ENCODE measurements around the gene VSIG10L2.
A peak's percentile ranks its signal among the peaks of the same experiment; 100 is the strongest.

Gene VSIG10L2

DNA sequence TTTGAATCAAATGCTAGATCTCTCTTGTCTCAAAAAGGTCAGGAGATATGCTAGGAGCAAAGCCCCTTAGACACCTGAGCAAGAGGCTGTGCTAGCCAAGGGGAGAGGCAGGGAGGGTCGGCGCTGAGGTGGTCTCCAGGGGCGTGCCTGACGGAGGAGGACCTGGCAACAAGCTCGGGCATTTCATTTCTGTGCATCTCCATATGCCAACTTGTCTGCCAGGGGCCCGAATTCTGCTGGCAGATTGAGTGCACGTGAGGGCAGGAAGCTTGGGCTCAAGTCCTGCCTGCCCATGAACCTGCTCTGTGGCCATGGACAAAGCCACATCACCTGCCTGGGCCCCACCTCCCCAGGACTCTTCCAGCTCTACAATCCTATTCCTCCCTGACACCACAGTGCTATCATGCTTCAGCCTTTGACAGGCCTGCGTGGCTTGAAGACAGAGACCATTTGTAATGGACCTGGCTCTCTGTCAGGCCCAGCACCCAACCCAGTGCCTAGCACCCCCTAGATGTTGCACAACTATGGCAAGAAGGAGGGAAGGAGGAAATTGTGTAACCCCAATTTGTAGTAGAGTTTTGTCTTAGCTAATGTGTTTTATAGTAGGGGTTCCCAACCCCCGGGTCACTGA is 16.3 kb upstream of the VSIG10L2 start:
- DNase-seq (ENCODE audit: low spot score), result no peak

DNA sequence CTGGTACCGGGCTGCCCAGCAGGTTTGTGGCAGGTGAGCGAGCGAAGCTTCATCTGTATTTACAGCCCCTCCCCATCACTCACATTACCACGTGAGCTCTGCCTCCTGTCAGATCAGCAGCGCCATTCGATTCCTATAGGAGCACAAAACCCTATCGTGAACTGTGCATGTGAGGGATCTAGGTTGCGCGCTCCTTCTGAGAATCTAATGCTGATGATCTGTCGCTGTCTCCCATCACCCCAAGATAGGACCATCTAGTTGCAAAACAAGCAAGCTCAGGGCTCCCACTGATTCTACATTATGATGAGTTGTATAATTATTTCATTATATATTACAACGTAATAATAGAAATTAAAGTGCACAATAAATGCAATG is 15.8 kb upstream of the VSIG10L2 start:
- DNase-seq (ENCODE audit: low spot score), result no peak

DNA sequence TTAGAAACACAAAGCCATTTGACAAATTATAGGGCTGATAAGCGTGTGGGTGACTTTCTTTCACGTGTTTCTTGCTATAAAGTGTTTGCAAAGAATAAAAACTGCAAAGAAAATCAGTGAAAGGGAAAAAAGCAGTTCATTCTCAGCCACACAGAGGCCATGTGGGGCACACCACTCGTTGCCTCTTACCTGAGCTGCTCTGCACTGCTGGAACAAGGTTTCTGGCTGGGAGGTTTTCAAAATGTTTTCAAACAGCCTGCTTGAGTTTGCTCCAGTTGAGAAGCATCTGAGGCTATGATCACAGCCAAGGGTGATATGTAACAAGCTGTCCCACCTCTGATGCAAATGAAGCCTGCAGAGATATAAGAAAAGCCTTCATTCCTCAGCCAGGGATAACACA is 14.7 kb upstream of the VSIG10L2 start:
- no peak for DNase-seq (ENCODE audit: low spot score)

DNA sequence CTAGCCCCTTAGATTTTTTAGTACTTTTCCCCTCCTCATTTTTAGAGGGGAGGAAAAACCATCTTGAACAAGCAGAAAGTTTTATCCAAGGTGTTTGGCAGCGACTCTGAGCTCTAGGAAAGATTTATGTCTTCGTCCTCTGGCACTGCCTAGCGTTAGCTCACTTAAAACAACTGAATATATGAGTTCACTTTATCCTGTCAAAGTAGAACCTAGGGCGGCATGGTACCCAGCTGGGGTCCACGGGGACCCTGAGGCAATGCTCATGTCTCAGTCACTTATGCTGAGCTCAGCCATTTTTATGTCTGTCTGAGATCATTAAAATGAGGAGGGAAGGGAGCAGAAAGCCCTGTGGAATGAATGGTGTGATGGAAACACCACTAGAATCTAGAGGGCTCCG is 14.2 kb upstream of the VSIG10L2 start:
- DNase-seq (ENCODE audit: low spot score), result no peak

DNA sequence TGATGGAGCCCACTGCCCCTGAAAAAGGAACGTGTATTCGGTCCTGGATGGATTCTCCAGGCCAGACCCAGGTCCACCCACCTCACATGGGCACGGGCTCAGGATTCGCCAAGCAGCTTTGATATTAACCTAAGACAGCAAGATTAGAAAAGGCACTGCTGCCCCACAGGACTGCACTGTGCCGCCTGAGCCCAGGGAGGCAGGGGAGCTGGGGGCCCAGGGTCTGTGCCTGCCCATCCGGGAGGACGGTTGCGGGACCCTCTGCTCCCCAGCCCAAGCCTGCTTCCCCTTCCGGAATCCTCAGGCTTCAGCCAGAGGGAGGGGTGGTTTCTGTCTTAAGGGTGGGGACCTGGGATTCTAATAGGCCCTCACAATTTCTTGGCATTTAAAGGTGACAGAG is 13.5 kb upstream of the VSIG10L2 start:
- DNase-seq (ENCODE audit: low spot score), result no peak

DNA sequence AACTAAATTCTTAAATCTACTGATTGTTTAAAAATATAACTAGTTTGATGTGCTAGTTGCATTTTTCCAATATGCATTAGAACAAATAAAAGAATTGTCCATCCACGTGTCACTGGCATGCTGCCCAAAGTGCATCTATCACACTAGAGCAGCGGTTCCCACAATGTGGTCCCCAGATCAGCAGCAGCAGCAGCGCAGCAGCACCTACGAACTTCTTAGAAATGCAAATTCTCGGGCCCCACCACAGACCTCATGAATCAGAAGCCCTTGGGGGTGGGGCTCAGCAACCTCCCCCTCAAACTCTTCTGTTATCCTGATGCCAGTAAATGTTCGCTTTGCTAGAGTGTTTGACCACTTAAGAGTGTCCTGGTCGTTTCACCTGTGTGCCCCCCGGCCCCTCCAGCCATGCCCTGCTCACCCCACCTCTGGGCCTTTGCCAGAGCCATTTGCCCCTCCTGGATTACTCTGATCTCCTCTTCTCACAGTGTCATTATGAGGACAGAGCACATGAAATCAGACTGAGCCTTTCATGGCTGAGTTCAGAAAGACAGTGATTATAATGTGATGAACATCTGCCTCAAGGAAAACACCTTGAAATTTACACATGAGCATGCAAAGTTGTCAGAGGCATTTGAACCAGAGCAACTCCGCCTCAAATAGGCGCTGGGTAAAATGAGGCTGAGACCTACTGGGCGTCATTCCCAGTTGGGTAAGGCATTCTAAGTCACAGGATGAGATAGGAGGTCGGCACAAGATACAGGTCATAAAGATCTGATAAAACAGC is 12.6 kb upstream of the VSIG10L2 start:
- DNase-seq (ENCODE audit: low spot score), result no peak

DNA sequence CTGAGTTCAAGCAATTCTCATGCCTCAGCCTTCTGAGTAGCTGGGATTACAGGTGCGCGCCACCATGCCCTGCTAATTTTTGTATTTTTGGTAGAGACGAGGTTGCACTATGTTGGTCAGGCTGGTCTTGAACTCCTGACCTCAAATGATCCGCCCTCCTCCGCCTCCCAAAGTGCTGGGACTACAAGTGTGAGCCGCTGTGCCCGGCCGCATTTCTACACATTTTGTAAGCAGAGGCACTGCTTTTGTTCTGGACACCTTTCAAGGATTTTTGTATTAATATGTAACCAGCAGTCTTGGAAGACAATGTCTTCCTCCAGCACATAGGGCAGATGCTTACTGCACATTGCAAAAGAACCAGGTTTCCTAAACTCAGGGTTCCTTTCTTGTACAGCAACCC is 11.4 kb upstream of the VSIG10L2 start:
- no peak for DNase-seq (ENCODE audit: low spot score)

DNA sequence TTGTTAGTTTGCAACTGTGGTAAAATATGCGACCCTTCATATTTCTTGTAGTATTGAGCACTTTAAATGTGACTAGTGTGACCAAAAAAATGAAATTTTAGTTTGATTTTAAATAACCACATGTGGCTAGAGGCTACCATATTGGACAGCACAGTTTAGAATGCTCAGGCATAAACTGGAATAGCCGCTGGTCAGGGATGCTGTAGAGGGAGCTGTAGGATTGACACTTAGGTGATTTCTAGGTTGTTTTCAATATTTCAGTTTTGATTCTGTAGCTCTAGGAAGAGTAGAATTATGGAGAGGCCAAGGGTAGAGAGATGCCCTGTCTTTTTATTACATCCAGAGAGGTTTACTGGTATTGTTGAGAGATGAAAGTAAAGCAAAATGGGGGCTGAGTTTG is 10.8 kb upstream of the VSIG10L2 start:
- DNase-seq (ENCODE audit: low spot score), result no peak

DNA sequence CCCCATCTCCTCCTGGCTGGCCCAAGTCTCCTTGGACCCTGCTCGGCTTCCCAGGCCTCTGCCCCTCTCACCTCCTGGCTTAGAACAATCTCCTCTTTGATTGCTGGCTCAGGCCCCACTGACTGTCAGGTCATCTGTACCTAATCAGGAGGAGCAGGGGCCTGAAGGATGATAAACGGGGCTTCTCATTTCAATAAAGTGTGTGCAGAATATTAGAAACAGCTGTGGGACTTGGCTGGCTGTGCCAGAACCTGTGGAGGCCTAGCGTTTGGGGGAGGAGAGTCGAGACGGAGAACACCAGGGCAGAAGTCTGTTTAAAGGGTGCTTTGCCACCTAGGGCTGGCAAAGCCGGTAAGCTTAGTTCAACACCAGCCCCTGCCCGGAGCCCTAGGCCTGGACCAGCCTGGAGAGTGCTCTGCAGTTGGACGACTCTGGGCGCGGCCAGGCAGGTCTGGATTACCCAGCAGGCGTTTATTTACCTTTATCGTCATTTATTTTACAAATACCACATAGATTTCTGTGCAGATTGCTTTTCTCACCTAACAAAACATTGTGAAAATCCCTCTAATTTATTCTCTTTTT is 10.1 kb upstream of the VSIG10L2 start:
- DNase-seq (ENCODE audit: low spot score), result no peak

DNA sequence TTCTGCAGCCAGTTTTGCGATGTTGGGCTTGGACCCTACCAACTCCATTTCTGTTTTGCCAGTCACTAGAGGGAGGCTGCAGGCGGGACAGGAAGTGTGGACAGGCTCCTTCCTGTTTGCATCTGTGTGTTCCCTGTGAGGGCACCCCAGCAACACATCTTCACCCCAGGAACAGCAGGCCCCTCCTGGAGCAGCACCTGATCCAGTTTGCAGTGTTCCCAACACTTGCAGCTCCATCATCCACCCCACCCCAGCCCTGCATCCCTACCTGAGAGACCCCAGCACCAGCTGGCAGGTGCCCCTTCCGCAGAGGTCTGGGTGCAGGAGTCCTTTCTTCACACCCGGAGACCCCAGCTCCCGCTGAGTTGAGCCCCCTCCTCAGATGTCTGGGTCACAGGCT is 7.4 kb upstream of the VSIG10L2 start:
- DNase-seq (ENCODE audit: low spot score), result no peak

DNA sequence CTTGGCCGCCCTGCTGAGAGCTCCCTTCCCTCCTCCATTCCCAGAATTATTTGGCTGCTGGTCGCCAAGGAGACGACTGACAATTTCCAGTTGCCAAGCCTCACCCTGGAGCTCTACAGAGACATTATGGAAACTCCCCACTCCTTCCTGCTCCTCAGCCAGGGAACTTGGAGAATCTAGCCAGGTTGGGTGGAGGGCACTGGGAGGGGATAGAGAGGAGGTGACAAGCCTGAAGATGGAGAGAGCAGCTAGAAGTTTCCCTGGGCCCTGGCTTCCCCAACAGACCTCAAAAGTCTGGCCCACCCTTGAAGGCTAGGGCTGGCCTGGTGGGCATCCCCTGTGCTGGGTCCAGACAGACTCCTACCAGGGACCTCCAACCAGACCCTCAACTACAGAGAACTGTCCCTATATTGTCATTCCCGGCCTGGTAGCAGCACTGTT is 6.7 kb upstream of the VSIG10L2 start:
- DNase-seq (ENCODE audit: low spot score), result no peak

DNA sequence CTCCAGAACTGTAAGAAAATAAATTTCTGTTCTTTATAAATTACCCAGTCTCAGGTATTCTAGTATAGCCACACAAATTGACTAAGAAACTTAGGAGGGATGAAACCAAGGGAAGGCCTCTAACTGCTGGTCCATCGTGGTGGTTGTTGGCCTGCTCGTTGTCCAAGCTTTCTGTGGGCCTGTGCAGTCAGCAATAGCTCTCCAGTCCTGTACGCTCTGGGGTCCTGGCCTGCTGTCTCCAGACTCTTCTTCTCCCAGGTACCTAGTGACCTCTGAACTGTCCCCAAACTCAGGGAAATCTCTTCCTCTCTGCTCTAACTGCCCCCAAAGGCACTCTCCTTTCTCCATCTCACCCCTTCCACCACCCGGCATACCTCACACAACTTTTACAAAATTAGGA is 5.7 kb upstream of the VSIG10L2 start:
- DNase-seq (ENCODE audit: low spot score), result no peak

DNA sequence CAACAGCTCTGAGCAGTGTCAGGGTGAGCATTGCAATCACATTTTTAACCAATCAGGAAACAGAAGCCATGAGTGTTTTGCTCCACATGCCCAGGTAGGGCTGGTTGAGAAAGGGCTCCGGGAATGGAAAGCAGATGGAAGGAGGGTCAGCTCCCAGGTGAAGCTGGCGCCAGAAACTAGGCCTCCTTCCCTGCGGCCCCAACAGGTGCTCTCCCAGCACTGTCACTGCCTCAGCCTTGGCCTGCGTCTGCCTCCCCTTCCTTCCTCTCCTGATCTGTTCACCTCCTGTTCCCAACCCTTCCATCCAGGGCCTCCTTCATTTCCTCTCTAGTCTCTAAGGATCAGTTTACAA is 4.6 kb upstream of the VSIG10L2 start:
- no peak for DNase-seq (ENCODE audit: low spot score)

DNA sequence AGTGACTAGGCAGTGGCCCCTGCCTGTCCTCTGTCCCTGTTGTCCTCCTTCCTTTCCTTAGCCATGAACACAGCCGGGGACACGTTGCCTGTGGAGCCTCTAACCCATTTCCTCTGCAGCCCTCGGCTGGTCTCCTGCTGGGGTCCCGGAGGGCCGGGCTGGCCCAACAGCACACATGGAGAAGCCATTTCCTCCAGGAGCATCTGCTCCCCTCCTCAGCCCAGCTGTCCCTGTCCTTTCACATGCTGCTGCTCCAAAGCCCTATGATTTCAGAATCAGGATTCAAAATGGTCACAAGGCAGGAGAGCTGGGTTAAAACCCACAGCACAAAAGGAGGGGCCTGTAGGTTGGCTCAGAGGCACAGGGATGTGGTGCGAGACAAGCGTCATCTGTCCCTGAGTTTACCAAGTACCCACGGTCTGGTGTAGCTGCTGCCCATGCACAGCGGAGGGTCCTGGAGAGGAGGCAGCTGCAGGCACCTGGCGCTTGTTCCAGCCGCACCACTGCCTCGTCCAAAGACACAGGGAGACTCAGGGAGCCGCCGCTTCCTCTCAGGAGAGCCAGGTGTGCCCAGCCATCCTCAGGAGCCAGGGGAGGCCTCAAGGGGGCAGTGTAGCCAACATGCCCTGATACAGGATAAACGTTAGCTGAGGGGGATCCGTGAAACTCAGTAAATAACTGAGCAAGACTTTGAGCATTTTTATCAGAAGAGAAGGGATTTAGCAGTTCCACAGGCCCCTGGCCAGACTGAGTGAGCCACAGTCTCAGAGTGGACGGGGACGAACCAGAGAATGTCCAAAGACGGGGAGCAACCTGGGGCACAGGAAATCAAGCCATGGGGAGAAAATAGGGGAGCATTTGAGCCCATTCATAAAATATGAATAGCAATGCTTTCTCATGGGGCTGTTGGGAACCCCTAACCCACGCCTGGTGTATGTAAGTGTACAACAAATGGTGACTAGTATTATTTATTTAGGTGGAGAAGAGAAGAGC is 3.9 kb upstream of the VSIG10L2 start:
- peak; percentile 34 for DNase-seq (ENCODE audit: low spot score)

DNA sequence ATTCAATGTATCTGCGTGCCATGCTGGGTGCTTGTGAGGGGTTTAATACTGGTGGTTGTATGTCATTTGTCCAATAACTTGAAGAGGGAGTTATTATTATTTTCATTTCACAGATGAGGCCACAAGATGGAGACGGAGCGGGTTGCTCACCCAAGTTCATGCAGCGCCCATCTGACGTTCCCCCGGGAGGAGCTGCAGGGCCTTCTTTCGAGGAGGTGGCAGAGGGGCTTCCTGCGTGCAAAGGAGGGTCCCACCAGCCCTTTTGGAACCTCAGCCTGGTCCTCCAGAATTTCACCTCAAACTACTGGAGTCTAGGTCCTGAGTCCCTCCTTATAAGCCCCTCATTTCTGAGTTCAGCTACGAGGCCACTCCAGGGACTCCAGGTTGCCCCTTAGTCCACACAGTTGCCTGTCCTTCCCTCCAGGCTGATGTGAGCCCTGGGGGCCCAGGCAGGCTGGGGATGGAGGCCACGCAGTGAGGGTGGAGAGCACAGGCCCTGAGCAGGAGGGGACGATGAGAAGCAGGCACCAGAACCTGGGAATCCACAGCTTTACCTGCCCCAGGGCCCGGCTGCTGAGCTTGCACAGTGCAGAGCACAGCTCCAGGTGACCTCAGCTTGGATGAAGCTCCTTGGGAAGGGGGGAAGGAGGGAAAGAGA is 2.9 kb upstream of the VSIG10L2 start:
- no peak for DNase-seq (ENCODE audit: low spot score)

DNA sequence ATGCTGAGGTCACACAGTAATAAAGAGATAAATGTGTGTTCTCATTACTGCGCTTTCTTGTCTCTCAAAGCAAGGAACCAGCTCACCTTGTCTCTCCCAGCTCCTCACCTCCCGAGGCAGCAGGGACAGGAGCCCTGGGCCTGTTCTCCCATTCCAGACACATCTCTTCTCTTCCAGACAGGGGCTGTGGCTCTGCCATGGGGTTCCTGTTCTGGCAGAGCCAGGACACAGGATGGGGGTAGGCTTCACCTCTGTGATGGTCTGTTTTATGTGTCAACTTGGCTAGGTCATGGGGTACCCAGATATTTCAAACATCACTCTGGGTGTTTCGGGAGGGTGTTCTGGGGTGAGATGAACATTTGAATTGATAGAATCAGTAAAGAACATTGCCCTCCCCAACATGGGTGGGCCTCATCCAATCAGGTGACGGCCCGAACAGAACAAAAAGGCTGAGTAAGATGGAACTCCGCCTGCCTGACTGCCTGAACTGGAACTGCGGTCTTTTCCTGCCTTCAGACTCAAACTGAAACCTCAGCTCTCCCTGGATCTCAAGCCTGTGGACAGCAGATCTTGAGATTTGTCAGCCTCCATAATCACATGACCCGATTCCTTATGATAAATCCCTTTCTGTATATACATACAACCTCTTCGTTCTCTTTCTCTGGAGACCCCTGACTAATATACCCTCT is 2.0 kb upstream of the VSIG10L2 start:
- DNase-seq (ENCODE audit: low spot score), result no peak

DNA sequence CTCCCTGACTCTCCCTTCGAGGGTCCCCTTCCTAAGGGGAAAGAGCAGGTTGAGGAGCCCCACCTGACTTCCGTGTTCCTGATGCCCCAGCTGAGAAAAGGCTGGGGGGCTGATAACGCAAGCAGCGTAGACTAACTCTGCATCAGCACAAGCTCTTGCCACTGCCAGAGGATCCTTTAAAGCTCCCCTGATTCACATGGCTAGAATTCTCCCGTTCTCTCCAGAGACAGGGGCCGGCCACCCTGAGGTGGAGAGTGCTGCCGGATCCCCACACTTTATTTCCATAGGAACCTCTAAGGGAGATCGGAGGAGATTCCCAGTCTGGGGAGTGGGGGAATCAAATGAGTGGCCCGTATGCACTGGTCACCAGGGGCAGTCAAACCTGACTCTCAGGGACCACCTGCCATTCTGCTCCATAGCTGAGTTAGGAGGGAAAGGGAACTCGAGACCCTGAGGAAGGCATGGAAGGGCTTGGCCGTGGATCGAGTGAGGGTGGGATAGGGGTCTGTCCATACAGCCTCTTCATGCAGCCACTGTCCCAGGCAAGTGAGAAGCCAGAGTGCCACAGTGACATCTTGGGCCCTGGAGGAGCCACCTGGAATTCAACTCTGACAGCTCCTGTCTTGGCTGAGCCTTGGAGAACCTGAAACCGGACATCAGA is 1.4 kb upstream of the VSIG10L2 start:
- DNase-seq (ENCODE audit: low spot score), result no peak

DNA sequence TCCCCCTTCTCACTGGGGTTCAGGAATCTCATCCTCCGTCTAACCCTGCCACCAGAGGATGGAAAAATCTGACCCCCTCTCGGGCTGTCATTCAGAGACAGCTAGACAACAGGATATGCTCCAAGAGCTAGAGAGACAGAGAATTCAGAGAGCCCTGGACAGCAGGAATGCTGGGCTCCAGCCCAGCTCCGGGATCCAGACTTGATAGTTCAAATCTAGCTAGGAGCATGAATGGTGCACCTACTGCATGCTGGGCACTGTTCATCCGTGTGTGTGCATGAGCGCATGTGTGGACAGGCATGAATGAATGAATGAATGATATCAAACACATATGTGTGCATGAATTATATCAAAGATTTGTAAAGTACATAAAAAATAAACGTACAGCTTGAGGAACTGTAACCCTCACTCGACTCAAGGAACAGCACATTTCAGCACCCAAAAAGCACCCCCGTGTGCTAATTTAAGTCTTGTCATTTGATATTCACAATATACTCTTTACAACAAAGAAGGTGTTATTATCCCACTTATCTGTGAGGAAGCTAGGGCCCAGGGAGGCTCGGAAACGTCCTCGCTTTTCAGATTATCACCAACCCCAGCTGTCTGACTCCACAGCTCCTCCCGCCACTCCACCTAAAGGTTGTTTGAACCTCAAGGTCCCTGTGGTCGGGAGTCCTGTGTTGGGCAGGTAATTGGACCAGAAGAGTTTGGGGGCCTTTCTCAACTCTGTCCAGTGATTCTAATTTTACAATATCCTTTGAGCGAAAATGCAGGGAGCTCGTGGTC is 640 bp upstream of the VSIG10L2 start:
- no peak for DNase-seq (ENCODE audit: low spot score)

DNA sequence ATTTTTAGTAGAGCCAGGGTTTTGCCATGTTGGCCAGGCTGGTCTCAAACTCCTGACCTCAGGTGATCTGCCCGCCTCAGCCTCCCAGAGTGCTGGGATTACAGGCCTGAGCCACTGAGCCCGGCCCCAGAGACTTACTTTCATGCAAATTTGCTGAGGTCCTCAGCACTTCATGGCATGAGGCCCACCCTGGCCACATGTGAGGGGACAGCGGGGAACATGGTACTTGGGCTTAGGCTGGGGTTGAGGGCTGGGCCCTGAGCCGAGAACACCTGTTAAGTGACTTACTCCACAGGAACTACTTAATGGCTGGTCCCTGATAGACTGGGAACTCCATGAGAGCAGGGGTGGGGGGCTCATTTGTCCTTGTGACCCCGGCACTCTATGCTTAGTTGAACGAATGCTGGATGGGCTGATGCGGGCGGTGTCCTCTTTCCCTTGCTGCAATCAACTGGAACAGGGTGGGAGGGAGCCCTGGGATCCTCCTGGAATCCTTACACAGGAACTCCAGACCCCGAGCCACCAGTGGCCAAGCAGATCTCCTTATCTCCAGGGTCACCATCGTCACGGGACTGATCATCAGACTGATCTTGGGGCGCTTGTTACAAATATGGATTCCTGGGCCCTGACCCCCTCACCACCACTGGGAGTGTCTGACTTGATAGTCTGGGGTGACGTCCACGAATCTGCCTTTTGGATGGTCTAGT is 1.0 kb downstream of the VSIG10L2 start:
- no peak for DNase-seq (ENCODE audit: low spot score)

Data from hepatic stellate cell (primary cell).